Nephron (organoid): ENCODE results near the gene UGDH.

Experiments
- H3K27ac Mint-ChIP-seq, 3 experiments: 2 replicates each; pipeline ENCODE4 v1.8.0; 2020; ENCODE audit warnings: mixed read lengths in 3 of 3, mild to moderate bottlenecking in 2 of 3, moderate library complexity in 1 of 3
- H3K27me3 Mint-ChIP-seq: 2 replicates; pipeline ENCODE4 v1.8.0; 2021; ENCODE audit warnings: low read depth, mild to moderate bottlenecking, moderate library complexity, mixed read lengths
- H3K36me3 Mint-ChIP-seq: 2 replicates; pipeline ENCODE4 v1.8.0; 2020; ENCODE audit warnings: low read depth, mixed read lengths
- H3K4me1 Mint-ChIP-seq: 2 replicates; pipeline ENCODE4 v1.8.0; 2020; ENCODE audit warnings: mixed read lengths
- H3K4me3 Mint-ChIP-seq, 3 experiments: 2 replicates each; pipeline ENCODE4 v1.8.0; 2020; ENCODE audit warnings: mild to moderate bottlenecking in 3 of 3, mixed read lengths in 3 of 3, moderate library complexity in 2 of 3
- H3K9me3 Mint-ChIP-seq: 2 replicates; pipeline ENCODE4 v1.8.0; 2020; ENCODE audit warnings: mixed read lengths
- TF ChIP-seq, protein P1 (sequence below), 3 experiments: fragments of 200-600 bp; sonication (generic); IDR thresholded peaks; one replicate each; pipeline ENCODE4 v1.5.0; 2021; ENCODE audit warnings: antibody characterized with exemption in 3 of 3; ENCODE audit not compliant: unreplicated experiment in 3 of 3

UGDH gene

GRCh38 chr4:39495446-39496213 is 31.6 kb downstream of the UGDH start:
- Mint-ChIP-seq H3K36me3 (peaks cover 22% of the 10 kb centered on the region), H3K27ac (no peak overlapping the region), H3K27me3 (no peaks in the 10 kb centered on the region), H3K9me3 (no peaks in the 10 kb centered on the region), H3K4me1 (no peaks in the 10 kb centered on the region), H3K4me3 (no peak overlapping the region)
- TF ChIP-seq, protein P1, sequence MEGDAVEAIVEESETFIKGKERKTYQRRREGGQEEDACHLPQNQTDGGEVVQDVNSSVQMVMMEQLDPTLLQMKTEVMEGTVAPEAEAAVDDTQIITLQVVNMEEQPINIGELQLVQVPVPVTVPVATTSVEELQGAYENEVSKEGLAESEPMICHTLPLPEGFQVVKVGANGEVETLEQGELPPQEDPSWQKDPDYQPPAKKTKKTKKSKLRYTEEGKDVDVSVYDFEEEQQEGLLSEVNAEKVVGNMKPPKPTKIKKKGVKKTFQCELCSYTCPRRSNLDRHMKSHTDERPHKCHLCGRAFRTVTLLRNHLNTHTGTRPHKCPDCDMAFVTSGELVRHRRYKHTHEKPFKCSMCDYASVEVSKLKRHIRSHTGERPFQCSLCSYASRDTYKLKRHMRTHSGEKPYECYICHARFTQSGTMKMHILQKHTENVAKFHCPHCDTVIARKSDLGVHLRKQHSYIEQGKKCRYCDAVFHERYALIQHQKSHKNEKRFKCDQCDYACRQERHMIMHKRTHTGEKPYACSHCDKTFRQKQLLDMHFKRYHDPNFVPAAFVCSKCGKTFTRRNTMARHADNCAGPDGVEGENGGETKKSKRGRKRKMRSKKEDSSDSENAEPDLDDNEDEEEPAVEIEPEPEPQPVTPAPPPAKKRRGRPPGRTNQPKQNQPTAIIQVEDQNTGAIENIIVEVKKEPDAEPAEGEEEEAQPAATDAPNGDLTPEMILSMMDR (IDR thresholded peaks at IDR 0.05; ENCODE audit: unreplicated experiment in 3 of 3): no peak

- no peaks in the 10 kb centered on the region for H3K9me3 Mint-ChIP-seq
- H3K4me1 Mint-ChIP-seq: no peaks in the 10 kb centered on the region
- H3K36me3 Mint-ChIP-seq: peaks cover 15% of the 10 kb centered on the region
- H3K27me3 Mint-ChIP-seq: no peaks in the 10 kb centered on the region
- H3K27ac Mint-ChIP-seq: no peak overlapping the region
- H3K4me3 Mint-ChIP-seq: no peak overlapping the region
- TF ChIP-seq, protein P1 (IDR thresholded peaks at IDR 0.05; ENCODE audit: unreplicated experiment in 3 of 3): no peak
Measured at GRCh38 chr4:39494354-39494753, 32.9 kb downstream of the UGDH start.

DNA sequence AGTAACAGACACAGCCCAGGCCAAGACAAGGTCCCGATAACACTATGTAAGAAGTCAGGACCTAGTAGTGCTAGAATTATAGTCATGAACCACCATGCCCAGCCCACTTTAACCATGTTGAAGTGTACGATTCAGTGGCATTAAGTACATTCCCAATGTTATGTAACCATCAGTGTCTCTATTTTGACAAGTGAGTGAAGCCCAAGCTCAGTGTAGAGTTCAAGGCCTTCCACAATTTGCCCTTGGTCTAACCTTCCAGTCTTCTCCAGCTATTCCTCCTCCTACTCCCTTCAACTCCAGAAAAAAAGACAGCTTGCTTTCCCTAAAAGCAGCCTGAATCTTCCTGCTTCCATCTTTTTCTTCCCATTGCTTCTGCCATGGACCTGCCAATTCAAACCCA is 36.9 kb downstream of the UGDH start:
- Mint-ChIP-seq H3K27ac (no peak overlapping the region), H3K4me1 (no peaks in the 10 kb centered on the region), H3K4me3 (no peak overlapping the region), H3K36me3 (no peaks in the 10 kb centered on the region), H3K9me3 (no peaks in the 10 kb centered on the region), H3K27me3 (no peaks in the 10 kb centered on the region)
- TF ChIP-seq, protein P1 (IDR thresholded peaks at IDR 0.05; ENCODE audit: unreplicated experiment in 3 of 3): no peak

DNA sequence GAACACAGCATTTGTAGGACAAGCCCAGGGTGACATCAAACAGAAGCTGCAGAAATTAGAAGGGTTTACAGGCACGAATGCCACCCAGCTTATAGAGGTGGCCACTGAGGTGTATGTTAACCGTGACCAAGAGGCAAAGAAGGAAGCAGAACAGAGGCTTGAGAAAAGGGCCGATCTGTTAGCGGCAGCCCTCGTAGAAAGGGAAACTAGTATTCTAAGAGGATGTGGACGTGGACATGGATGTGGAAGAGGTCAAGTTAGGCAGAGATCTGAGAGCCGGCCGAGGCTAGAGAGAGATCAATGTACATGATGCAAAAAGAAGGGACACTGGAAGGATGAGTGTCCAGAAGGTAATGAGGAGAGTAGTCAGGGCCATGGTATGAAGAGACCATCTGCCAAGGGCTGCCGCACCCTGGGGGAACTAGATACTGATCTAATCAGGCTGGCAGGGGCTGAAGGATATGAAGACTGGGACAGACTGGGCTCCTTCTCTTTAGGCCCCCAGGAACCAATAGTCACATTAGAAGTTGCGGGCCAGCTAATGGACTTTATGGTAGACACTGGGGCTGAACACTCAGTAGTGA is 40.9 kb downstream of the UGDH start:
- TF ChIP-seq, protein P1 (IDR thresholded peaks at IDR 0.05; ENCODE audit: unreplicated experiment in 3 of 3): no peak
- H3K27me3 Mint-ChIP-seq: no peaks in the 10 kb centered on the region
- no peak overlapping the region for H3K27ac Mint-ChIP-seq
- H3K4me1 Mint-ChIP-seq: no peaks in the 10 kb centered on the region
- H3K4me3 Mint-ChIP-seq: no peak overlapping the region
- H3K36me3 Mint-ChIP-seq: no peaks in the 10 kb centered on the region
- peaks cover 8% of the 10 kb centered on the region for H3K9me3 Mint-ChIP-seq

GRCh38 chr4:39484582-39485272 is 42.5 kb downstream of the UGDH start:
- TF ChIP-seq, protein P1 (IDR thresholded peaks at IDR 0.05; ENCODE audit: unreplicated experiment in 3 of 3): no peak
- Mint-ChIP-seq H3K27ac (no peak overlapping the region), H3K27me3 (no peaks in the 10 kb centered on the region), H3K4me1 (no peaks in the 10 kb centered on the region), H3K9me3 (peaks cover 8% of the 10 kb centered on the region), H3K4me3 (no peak overlapping the region), H3K36me3 (peaks cover 6% of the 10 kb centered on the region)
